Activated B cell treated with CpG ODN at 0.5 μM for 24 hours (primary cell): Measurements from ENCODE around the gene S100A8. TPM values are rescaled to one million over a fixed set of nuclear protein-coding genes. Genes with fewer than 3 reads are reported as not detected.

Experiments
- ATAC-seq: fragments of 200-7000 bp; cut with Tn5 transposase; one replicate; pipeline ENCODE4 v1.10.0; 2021; ENCODE audit warnings: low read depth, mild to moderate bottlenecking, moderate library complexity
- CTCF ChIA-PET: fragments of 350-600 bp; sonication (Branson Sonifier 250); formaldehyde crosslinking; loops from one replicate; lab custom pipeline; 2021; ENCODE audit warnings: antibody characterized with exemption; lab: Charles Lee
- POLR2A ChIA-PET: fragments of 350-600 bp; sonication (Branson Sonifier 250); formaldehyde crosslinking; loops from one replicate; lab custom pipeline; 2021; ENCODE audit warnings: antibody characterized with exemption; lab: Charles Lee
- DNase-seq: peaks from one replicate; pipeline ENCODE4 v3.0.0; 2022
- H3K27ac Mint-ChIP-seq: one replicate; pipeline ENCODE4 v1.8.0; 2020; ENCODE audit warnings: mixed read lengths
- H3K27me3 Mint-ChIP-seq: one replicate; pipeline ENCODE4 v1.8.0; 2021; ENCODE audit warnings: mixed read lengths
- H3K36me3 Mint-ChIP-seq: one replicate; pipeline ENCODE4 v1.8.0; 2021; ENCODE audit warnings: low read depth, mixed read lengths
- H3K4me1 Mint-ChIP-seq: one replicate; pipeline ENCODE4 v1.8.0; 2021; ENCODE audit warnings: mixed read lengths
- H3K4me3 Mint-ChIP-seq: one replicate; pipeline ENCODE4 v1.8.0; 2020; ENCODE audit warnings: mild to moderate bottlenecking, mixed read lengths
- H3K9me3 Mint-ChIP-seq: one replicate; pipeline ENCODE4 v1.8.0; 2020; ENCODE audit warnings: mixed read lengths
- CTCF ChIP-seq: fragments of 200-600 bp; IDR thresholded peaks from one replicate; pipeline ENCODE4 v1.8.0; 2022; ENCODE audit warnings: antibody characterized with exemption, mild to moderate bottlenecking
- intact Hi-C: fragments of 100-400 bp; cut with micrococcal nuclease; formaldehyde crosslinking; loops from one replicate; pipeline ENCODE4 v1.15.1; 2024
- total RNA-seq: library from RNA; stranded (reverse); gene quantifications from 2 replicates; pipeline ENCODE4 v1.2.3, GENCODE V29; 2022

S100A8 gene
- total RNA-seq, 1 donor from 2014 or later = not detected

GRCh38 chr1:153362187-153362775, 28.6 kb downstream of the S100A8 start:
- no peak for DNase-seq
- Mint-ChIP-seq H3K9me3 (no peaks in the 10 kb centered on the region), H3K4me1 (peaks cover 10% of the 10 kb centered on the region), H3K27ac (no peak overlapping the region), H3K27me3 (peaks cover 35% of the 10 kb centered on the region), H3K4me3 (no peak overlapping the region), H3K36me3 (no peaks in the 10 kb centered on the region)
- ATAC-seq = no peak
- CTCF ChIA-PET = interaction anchor here (1.0 kb wide), 1 partner anchor 9 kb away, joined by 3 read pairs; no protein-coding TSS in a partner anchor
- intact Hi-C loops = no loop called here
- POLR2A ChIA-PET = no interaction called here
- no peak for TF ChIP-seq CTCF

GRCh38 chr1:153361480-153362109, 29.3 kb downstream of the S100A8 start:
- TF ChIP-seq CTCF = no peak
- intact Hi-C loops = no loop called here
- POLR2A ChIA-PET = no interaction called here

GRCh38 chr1:153360592-153361479, 30.0 kb downstream of the S100A8 start:
- ATAC-seq = no peak
- no peak overlapping the region for H3K27ac Mint-ChIP-seq
- no peak for DNase-seq
- H3K9me3 Mint-ChIP-seq = no peaks in the 10 kb centered on the region
- CTCF ChIA-PET = no interaction called here
- peaks cover 33% of the 10 kb centered on the region for H3K27me3 Mint-ChIP-seq
- intact Hi-C loops = no loop called here
- H3K4me1 Mint-ChIP-seq = peaks cover 14% of the 10 kb centered on the region
- TF ChIP-seq CTCF = no peak
- H3K36me3 Mint-ChIP-seq = no peaks in the 10 kb centered on the region
- POLR2A ChIA-PET = no interaction called here
- no peak overlapping the region for H3K4me3 Mint-ChIP-seq

More at GRCh38 chr1:153361480-153362109, 29.3 kb downstream of the S100A8 start:
- Mint-ChIP-seq H3K27me3 (peaks cover 36% of the 10 kb centered on the region), H3K27ac (no peak overlapping the region), H3K9me3 (no peaks in the 10 kb centered on the region), H3K4me3 (no peak overlapping the region), H3K4me1 (peaks cover 14% of the 10 kb centered on the region), H3K36me3 (no peaks in the 10 kb centered on the region)
- CTCF ChIA-PET = interaction anchor here (1.0 kb wide), 1 partner anchor 8 kb away, joined by 3 read pairs; no protein-coding TSS in a partner anchor
- no peak for DNase-seq
- ATAC-seq = no peak

GRCh38 chr1:153360190-153360589, 30.7 kb downstream of the S100A8 start:
- no peaks in the 10 kb centered on the region for H3K9me3 Mint-ChIP-seq
- H3K27me3 Mint-ChIP-seq = peaks cover 30% of the 10 kb centered on the region
- peaks cover 14% of the 10 kb centered on the region for H3K4me1 Mint-ChIP-seq
- DNase-seq = no peak
- H3K4me3 Mint-ChIP-seq = no peak overlapping the region
- no peak for TF ChIP-seq CTCF
- intact Hi-C loops = no loop called here
- POLR2A ChIA-PET = interaction anchor here (0.5 kb wide), 1 partner anchor 280 kb away, joined by 4 read pairs; no protein-coding TSS in a partner anchor
- no peaks in the 10 kb centered on the region for H3K36me3 Mint-ChIP-seq
- CTCF ChIA-PET = no interaction called here
- no peak overlapping the region for H3K27ac Mint-ChIP-seq
- ATAC-seq = no peak

- Mint-ChIP-seq H3K27me3 (peaks cover 25% of the 10 kb centered on the region), H3K9me3 (no peaks in the 10 kb centered on the region), H3K4me1 (peaks cover 14% of the 10 kb centered on the region), H3K36me3 (no peaks in the 10 kb centered on the region), H3K27ac (no peak overlapping the region), H3K4me3 (no peak overlapping the region)
- ChIA-PET CTCF (no interaction called here), POLR2A (no interaction called here)
- no peak for TF ChIP-seq CTCF
- intact Hi-C loops = no loop called here
- ATAC-seq (no peak), DNase-seq (no peak)
These were observed 31.6 kb downstream of the S100A8 start for GRCh38 chr1:153359241-153359640.
